KMS-11 (cell line): ENCODE results near the gene FAM135A.

ENCODE experiments used
- H2AFZ ChIP-seq: fragments of 200-600 bp; sonication (generic); 2 replicates; pipeline ENCODE4 v1.6.1; 2016; ENCODE audit warnings: antibody characterized with exemption, mixed run types, low read depth
- H3K27ac ChIP-seq: fragments of 200-600 bp; sonication (generic); 2 replicates; pipeline ENCODE4 v1.6.1; 2016; ENCODE audit warnings: mild to moderate bottlenecking, mixed run types
- H3K27me3 ChIP-seq: fragments of 200-600 bp; sonication (generic); 2 replicates; pipeline ENCODE4 v1.6.1; 2017; ENCODE audit warnings: mild to moderate bottlenecking, low read depth, mixed run types, moderate library complexity; ENCODE audit not compliant: insufficient read depth
- H3K36me3 ChIP-seq: fragments of 200-600 bp; sonication (generic); 2 replicates; pipeline ENCODE4 v1.6.1; 2017; ENCODE audit warnings: mild to moderate bottlenecking, mixed run types; ENCODE audit not compliant: insufficient read depth
- H3K4me1 ChIP-seq: fragments of 200-600 bp; sonication (generic); 2 replicates; pipeline ENCODE4 v1.6.1; 2016; ENCODE audit warnings: mild to moderate bottlenecking, low read depth, mixed run types; ENCODE audit not compliant: poor library complexity, severe bottlenecking
- H3K4me2 ChIP-seq: fragments of 200-600 bp; sonication (generic); 2 replicates; pipeline ENCODE4 v1.7.0; 2016; ENCODE audit warnings: mild to moderate bottlenecking, mixed run types
- H3K4me3 ChIP-seq: fragments of 200-600 bp; sonication (generic); IDR thresholded peaks from 2 replicates; pipeline ENCODE4 v1.6.1; 2017; ENCODE audit warnings: low read depth, low read length, mixed read lengths; ENCODE audit not compliant: insufficient read depth
- H3K79me2 ChIP-seq: fragments of 200-600 bp; sonication (generic); 2 replicates; pipeline ENCODE4 v1.6.1; 2016; ENCODE audit warnings: low read depth, mixed run types; ENCODE audit not compliant: insufficient read depth
- H3K9ac ChIP-seq: fragments of 200-600 bp; sonication (generic); 2 replicates; pipeline ENCODE4 v1.6.1; 2016; ENCODE audit warnings: mild to moderate bottlenecking, mixed run types
- H4K20me1 ChIP-seq: fragments of 200-600 bp; sonication (generic); 2 replicates; pipeline ENCODE4 v1.6.1; 2016; ENCODE audit warnings: mild to moderate bottlenecking, mixed run types; ENCODE audit not compliant: insufficient read depth
- TF ChIP-seq, protein P1 (sequence below): fragments of 200-600 bp; sonication (generic); conservative IDR thresholded peaks from 2 replicates; pipeline ENCODE4 v1.6.1; 2017; ENCODE audit warnings: low read depth, mild to moderate bottlenecking, antibody characterized with exemption, low read length, moderate library complexity, mixed read lengths

Gene FAM135A

DNA sequence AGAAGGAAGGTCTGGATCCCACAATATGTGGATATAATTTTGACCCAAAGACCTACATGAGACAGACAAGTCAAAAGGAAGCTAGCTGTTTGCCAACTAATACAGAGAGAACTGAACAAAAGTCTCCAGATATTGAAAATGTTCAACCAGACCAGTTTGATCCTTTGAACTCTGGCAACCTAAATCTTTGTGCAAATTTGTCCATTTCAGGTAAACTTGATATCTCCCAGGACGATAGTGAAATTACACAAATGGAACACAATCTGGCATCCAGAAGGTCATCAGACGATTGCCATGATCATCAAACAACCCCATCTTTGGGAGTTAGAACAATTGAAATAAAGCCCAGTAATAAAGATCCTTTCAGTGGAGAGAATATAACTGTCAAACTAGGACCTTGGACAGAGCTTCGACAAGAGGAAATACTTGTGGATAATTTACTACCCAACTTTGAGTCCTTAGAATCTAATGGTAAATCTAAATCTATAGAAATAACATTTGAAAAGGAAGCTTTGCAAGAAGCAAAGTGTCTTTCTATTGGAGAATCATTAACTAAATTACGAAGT lies 111.5 kb downstream of the FAM135A start:
- no peaks in the 10 kb centered on the region for H4K20me1 ChIP-seq
- H3K4me3 ChIP-seq = no peak overlapping the region
- no peak overlapping the region for H3K9ac ChIP-seq
- no peaks in the 10 kb centered on the region for H3K36me3 ChIP-seq
- H3K27me3 ChIP-seq = no peaks in the 10 kb centered on the region
- no peak overlapping the region for H3K27ac ChIP-seq
- no peak overlapping the region for H2AFZ ChIP-seq
- TF ChIP-seq, protein P1, sequence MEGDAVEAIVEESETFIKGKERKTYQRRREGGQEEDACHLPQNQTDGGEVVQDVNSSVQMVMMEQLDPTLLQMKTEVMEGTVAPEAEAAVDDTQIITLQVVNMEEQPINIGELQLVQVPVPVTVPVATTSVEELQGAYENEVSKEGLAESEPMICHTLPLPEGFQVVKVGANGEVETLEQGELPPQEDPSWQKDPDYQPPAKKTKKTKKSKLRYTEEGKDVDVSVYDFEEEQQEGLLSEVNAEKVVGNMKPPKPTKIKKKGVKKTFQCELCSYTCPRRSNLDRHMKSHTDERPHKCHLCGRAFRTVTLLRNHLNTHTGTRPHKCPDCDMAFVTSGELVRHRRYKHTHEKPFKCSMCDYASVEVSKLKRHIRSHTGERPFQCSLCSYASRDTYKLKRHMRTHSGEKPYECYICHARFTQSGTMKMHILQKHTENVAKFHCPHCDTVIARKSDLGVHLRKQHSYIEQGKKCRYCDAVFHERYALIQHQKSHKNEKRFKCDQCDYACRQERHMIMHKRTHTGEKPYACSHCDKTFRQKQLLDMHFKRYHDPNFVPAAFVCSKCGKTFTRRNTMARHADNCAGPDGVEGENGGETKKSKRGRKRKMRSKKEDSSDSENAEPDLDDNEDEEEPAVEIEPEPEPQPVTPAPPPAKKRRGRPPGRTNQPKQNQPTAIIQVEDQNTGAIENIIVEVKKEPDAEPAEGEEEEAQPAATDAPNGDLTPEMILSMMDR = no peak
- H3K4me2 ChIP-seq = no peak overlapping the region
- no peaks in the 10 kb centered on the region for H3K79me2 ChIP-seq
- no peaks in the 10 kb centered on the region for H3K4me1 ChIP-seq

DNA sequence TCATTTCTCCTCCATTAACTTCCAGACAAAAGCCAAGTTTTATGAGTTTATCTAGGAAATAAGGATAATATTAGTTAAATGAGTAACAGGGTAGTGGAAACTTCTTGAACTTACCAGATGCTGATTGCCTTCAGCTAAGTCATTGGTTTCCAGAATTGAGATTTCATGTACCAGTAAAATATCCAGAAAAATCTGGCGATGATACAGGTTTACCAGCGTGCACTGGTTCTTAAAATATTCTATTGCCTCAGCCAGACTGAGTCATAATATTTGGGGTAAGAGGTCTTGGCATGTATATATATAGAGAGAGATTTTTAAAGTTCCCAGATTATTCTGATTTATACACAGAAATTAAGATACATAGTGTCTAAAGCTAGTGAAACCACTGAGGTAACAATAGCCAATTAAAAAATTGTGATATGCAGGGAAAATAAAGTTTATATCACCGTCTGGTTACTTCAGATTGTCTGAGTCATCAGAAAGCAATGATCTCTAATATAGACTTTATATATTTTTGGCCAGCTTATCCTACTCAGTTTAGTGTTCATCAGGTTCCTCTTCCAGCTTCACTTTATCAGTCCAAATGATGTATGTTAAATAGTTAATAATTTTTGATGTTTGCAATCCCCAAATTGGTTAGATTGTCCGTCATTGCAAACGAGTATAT lies 113.9 kb downstream of the FAM135A start:
- Histone ChIP-seq H3K4me2 (no peak overlapping the region), H3K9ac (no peak overlapping the region), H2AFZ (no peak overlapping the region), H4K20me1 (no peaks in the 10 kb centered on the region), H3K4me3 (no peak overlapping the region), H3K27ac (no peak overlapping the region), H3K36me3 (no peaks in the 10 kb centered on the region), H3K4me1 (no peaks in the 10 kb centered on the region), H3K79me2 (no peaks in the 10 kb centered on the region), H3K27me3 (no peaks in the 10 kb centered on the region)
- TF ChIP-seq, protein P1 = no peak

DNA sequence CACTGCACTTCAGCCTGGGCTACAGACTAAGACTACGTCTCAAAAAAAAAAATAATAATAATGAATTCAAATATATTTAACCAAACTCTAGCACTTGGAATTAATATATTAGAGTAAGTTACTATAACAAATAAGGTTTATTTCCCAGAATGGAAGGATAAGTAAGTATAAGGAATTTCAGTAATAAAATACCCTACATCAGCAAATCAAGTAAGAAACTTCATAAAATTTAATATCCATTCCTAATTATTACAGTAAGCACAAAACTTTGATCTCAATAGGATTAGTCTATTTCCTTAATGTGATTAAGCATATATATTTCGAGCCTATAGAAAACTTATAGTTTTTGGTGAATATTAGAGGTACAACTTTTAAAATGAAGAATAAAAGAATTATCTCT lies 116.7 kb downstream of the FAM135A start:
- H3K4me1 ChIP-seq = no peaks in the 10 kb centered on the region
- TF ChIP-seq, protein P1 = no peak
- H3K27me3 ChIP-seq = no peaks in the 10 kb centered on the region
- no peak overlapping the region for H3K27ac ChIP-seq
- H3K36me3 ChIP-seq = no peaks in the 10 kb centered on the region
- no peak overlapping the region for H3K9ac ChIP-seq
- H2AFZ ChIP-seq = no peak overlapping the region
- no peaks in the 10 kb centered on the region for H3K79me2 ChIP-seq
- no peaks in the 10 kb centered on the region for H4K20me1 ChIP-seq
- H3K4me2 ChIP-seq = no peak overlapping the region
- no peak overlapping the region for H3K4me3 ChIP-seq

DNA sequence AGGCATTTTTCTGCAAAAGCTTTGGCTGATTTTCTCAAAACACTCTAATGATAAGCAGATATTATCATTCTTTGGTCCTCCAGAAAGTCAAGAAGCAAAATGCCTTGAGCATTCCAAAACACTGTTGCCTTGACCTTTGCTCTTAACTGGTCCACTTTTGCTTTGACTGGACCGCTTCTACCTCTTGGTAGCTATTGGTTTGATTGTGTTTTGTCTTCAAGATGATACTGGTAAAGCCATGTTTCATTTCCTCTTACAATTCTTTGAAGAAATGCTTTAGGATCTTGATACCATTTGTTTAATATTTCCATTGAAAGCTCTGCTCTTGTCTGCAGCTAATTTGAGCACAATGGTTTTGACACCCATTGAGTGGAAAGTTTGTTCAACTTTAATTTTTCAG lies 117.8 kb downstream of the FAM135A start:
- TF ChIP-seq, protein P1 = no peak
- Histone ChIP-seq H3K27ac (no peak overlapping the region), H3K9ac (no peak overlapping the region), H3K27me3 (no peaks in the 10 kb centered on the region), H3K36me3 (no peaks in the 10 kb centered on the region), H3K4me2 (no peak overlapping the region), H4K20me1 (no peaks in the 10 kb centered on the region), H3K4me1 (no peaks in the 10 kb centered on the region), H3K4me3 (no peak overlapping the region), H2AFZ (no peak overlapping the region), H3K79me2 (no peaks in the 10 kb centered on the region)
